GM12865 (cell line): ENCODE results near the gene TRNT1.

Experiments
- DNase-seq: peaks from one replicate; pipeline ENCODE4 v3.0.0; 2010; ENCODE audit warnings: low read depth
- H3K4me3 ChIP-seq: 2 replicates; pipeline ENCODE4 v1.5.1; 2011; ENCODE audit warnings: mild to moderate bottlenecking, low read depth, low read length, control low read depth
- CTCF ChIP-seq: IDR thresholded peaks from 2 replicates; pipeline ENCODE4 v1.5.1; 2011; ENCODE audit warnings: low read length, control low read depth, low read depth, inconsistent platforms; ENCODE audit not compliant: insufficient read depth; ENCODE audit errors: missing control alignments

The TRNT1 gene

GRCh38 chr3:3086239-3086638 is 40.5 kb upstream of the TRNT1 start:
- TF ChIP-seq CTCF, result no peak
- H3K4me3 ChIP-seq, result no peak overlapping the region
- no peak for DNase-seq

GRCh38 chr3:3087279-3087678 is 39.5 kb upstream of the TRNT1 start:
- no peak for DNase-seq
- TF ChIP-seq CTCF, result no peak
- H3K4me3 ChIP-seq, result no peak overlapping the region

GRCh38 chr3:3087716-3088465 is 38.8 kb upstream of the TRNT1 start:
- TF ChIP-seq CTCF, result no peak
- no peak overlapping the region for H3K4me3 ChIP-seq
- no peak for DNase-seq

GRCh38 chr3:3089017-3089416 is 37.7 kb upstream of the TRNT1 start:
- H3K4me3 ChIP-seq, result no peak overlapping the region
- TF ChIP-seq CTCF, result peak; percentile 24
- DNase-seq, result peak; percentile 79

GRCh38 chr3:3097958-3098357 is 28.8 kb upstream of the TRNT1 start:
- H3K4me3 ChIP-seq, result no peak overlapping the region
- no peak for TF ChIP-seq CTCF
- no peak for DNase-seq

GRCh38 chr3:3101660-3102458 is 24.9 kb upstream of the TRNT1 start:
- peak; percentile 38 for DNase-seq
- no peak for TF ChIP-seq CTCF
- H3K4me3 ChIP-seq, result no peak overlapping the region
